Suprapubic skin (tissue), 4 donors: Measurements from ENCODE around the gene JMJD1C.

Source experiments
- POLR2A ChIP-seq, 2 donors: fragments of 450-650 bp; IDR thresholded peaks; one replicate each; pipeline ENCODE4 v1.6.1; 2017; ENCODE audit warnings: antibody characterized with exemption in 2 of 2, mild to moderate bottlenecking in 2 of 2, moderate library complexity in 2 of 2
- POLR2AphosphoS5 ChIP-seq, 3 donors: sonication (generic); formaldehyde crosslinking; IDR thresholded peaks; one replicate each; pipeline ENCODE4 v1.6.1; 2017; ENCODE audit warnings: antibody characterized with exemption in 3 of 3
- TF ChIP-seq, protein P1 (sequence below), 2 donors: fragments of 200-600 bp in 1 of 2; fragments of 450-650 bp in 1 of 2; sonication (generic) in 1 of 2; IDR thresholded peaks; one replicate each; pipeline ENCODE4 v1.5.1; 2016 to 2019; ENCODE audit warnings: antibody characterized with exemption in 2 of 2, mild to moderate bottlenecking in 1 of 2, moderate library complexity in 1 of 2

DNA sequence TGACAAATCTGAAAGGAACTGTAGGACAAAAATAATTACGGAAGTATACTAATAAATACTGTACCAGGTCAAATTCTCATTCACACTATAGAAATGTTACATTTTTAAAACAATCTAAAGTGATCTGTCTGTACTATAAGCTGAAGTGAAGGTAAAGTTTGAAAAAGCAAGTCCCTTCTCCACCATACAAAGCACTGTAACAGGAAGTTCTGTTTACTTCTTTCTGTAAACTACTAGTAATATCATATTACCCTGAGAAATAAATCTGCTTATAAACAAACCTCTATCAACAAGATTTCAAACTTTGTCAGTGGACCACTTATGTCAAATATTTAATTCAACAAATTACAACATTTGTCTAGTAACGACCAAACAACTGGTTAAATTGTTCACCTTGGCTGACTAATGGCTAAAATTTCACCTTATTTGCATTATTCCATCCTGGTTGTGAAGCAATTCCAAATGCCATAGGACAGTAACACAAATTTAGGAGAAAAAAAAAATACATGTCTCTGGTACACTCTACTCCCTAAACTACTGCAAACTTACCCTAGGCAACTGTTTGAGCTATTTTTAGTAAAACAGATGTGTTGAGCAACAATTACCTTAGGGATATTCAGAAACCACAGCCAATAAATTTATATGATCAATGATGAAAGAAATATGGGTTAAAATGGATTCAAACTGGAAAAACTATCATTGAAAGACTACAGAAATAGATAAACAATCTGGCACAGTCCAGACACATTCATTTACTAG, 206.7 kb downstream of the JMJD1C start:
- no peak for TF ChIP-seq POLR2A (IDR thresholded peaks at IDR 0.05)
- TF ChIP-seq, protein P1, sequence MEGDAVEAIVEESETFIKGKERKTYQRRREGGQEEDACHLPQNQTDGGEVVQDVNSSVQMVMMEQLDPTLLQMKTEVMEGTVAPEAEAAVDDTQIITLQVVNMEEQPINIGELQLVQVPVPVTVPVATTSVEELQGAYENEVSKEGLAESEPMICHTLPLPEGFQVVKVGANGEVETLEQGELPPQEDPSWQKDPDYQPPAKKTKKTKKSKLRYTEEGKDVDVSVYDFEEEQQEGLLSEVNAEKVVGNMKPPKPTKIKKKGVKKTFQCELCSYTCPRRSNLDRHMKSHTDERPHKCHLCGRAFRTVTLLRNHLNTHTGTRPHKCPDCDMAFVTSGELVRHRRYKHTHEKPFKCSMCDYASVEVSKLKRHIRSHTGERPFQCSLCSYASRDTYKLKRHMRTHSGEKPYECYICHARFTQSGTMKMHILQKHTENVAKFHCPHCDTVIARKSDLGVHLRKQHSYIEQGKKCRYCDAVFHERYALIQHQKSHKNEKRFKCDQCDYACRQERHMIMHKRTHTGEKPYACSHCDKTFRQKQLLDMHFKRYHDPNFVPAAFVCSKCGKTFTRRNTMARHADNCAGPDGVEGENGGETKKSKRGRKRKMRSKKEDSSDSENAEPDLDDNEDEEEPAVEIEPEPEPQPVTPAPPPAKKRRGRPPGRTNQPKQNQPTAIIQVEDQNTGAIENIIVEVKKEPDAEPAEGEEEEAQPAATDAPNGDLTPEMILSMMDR (IDR thresholded peaks at IDR 0.05), result no peak
- TF ChIP-seq POLR2AphosphoS5 (IDR thresholded peaks at IDR 0.05), result no peak
